ENCODE results near the gene BPIFA1.

DNA sequence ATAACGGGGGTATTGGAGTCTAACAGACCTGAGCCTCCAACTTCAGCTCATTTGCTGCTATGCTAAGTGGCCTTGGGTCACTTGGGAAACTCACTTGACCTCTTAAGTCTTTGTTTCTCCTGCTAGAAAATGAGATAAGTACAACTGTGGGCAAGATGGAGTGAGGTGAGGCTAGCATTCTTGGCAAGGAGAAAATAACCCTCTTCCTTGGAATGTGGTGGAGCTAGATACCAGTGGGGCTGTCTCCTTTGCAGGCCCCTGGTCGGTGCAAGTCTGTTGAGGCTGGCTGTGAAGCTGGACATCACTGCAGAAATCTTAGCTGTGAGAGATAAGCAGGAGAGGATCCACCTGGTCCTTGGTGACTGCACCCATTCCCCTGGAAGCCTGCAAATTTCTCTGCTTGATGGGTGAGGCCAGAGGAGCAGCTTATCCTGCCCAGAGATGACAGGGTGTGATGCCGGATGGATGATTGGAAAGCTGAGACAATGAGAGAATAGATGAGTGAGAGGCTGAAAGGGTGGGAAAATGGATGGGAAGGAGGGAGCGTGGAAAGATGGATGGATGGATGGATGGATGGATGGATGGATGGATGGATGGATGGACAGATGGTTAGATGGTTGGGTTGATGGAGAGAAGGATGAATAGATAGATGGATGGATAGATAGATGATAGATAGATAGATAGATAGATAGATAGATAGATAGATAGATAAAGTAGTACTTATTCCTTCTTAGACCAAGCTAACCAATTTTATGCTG, 4.4 kb downstream of the BPIFA1 start:
- no peak for TF ChIP-seq RAD21 (IDR thresholded peaks at IDR 0.05; ENCODE audit: low read length)
- TF ChIP-seq SMC3 (IDR thresholded peaks at IDR 0.05; ENCODE audit: low read depth, low read length), result no peak
- TF ChIP-seq, protein P1, sequence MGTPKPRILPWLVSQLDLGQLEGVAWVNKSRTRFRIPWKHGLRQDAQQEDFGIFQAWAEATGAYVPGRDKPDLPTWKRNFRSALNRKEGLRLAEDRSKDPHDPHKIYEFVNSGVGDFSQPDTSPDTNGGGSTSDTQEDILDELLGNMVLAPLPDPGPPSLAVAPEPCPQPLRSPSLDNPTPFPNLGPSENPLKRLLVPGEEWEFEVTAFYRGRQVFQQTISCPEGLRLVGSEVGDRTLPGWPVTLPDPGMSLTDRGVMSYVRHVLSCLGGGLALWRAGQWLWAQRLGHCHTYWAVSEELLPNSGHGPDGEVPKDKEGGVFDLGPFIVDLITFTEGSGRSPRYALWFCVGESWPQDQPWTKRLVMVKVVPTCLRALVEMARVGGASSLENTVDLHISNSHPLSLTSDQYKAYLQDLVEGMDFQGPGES (IDR thresholded peaks at IDR 0.05; ENCODE audit: low read depth, low read length), result no peak
- no peak for TF ChIP-seq YY1 (IDR thresholded peaks at IDR 0.05; ENCODE audit: low read depth)
